Left ventricle myocardium inferior (tissue), 1 donor: ENCODE data around the gene ARMC9. TPM values are rescaled to one million over a fixed set of nuclear protein-coding genes. Genes with fewer than 3 reads are reported as not detected.

Experiments
- DNase-seq: peaks from one replicate; pipeline ENCODE4 v3.0.0-alpha.2; 2020
- H3K27ac ChIP-seq: fragments of 200-600 bp; replicated peaks from 2 replicates; pipeline ENCODE4 v1.8.0; 2021
- H3K27me3 ChIP-seq: fragments of 200-600 bp; 2 replicates; pipeline ENCODE4 v1.8.0; 2021; ENCODE audit warnings: low read depth
- H3K36me3 ChIP-seq: fragments of 200-600 bp; 2 replicates; pipeline ENCODE4 v1.8.0; 2021
- H3K4me1 ChIP-seq: fragments of 200-600 bp; 2 replicates; pipeline ENCODE4 v1.8.0; 2021
- H3K4me3 ChIP-seq: fragments of 200-600 bp; 2 replicates; pipeline ENCODE4 v1.8.0; 2021; ENCODE audit warnings: mild to moderate bottlenecking, moderate library complexity
- H3K9me3 ChIP-seq: fragments of 200-600 bp; replicated peaks from 2 replicates; pipeline ENCODE4 v1.8.0; 2021
- intact Hi-C: fragments of 100-400 bp; cut with micrococcal nuclease; formaldehyde crosslinking; loops from one replicate; pipeline ENCODE4 v1.11.0; 2022
- total RNA-seq: library from RNA; stranded (reverse); fragmentation: NEBNext Ultra II Directional; extraction: Animal tissue kit (Norgen Biotek cat#: 25700); gene quantifications from one replicate; pipeline ENCODE4 v1.2.1, GENCODE V29; 2021
- TF ChIP-seq, protein P1 (sequence below): fragments of 200-600 bp; IDR thresholded peaks from 2 replicates; pipeline ENCODE4 v1.8.0; 2021; ENCODE audit warnings: antibody characterized with exemption, mild to moderate bottlenecking, borderline replicate concordance
- donor health status: DM: no; HTN: yes; CAD: no; lungs with severe emphysema.

ARMC9 gene
- total RNA-seq, 1 donor from 2014 or later, result 3.1 TPM

DNA sequence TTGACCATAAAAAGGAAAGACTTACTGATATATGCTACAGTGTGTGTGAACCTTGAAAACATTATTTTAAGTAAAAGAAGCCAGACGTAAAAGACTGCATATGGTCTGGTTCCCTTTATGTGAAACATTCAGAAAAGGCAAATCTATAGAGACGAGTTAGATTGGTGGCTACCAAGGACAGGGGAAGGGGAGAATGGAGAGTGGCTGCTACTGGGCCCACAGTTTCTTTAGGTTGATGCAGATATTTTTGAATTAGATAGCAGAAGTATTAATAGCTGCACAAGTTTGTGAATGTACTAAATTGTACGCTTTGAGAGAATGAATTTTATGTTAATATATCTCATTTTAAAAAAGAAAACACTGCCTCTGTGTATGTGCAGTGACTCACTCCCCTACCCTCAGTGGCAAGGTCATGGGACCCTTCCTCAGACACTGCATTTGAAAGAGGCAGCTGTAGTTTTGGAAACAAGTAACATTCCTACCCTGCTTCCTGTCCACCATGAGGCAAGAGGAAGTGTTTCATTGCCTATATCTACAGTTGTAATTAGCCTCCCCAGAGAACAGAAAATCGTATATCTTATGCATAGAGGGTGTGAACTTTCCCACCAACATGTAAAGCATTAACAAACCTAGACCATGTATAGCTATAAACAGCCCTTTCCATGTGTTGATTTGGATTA, 29.8 kb upstream of the ARMC9 start:
- TF ChIP-seq, protein P1, sequence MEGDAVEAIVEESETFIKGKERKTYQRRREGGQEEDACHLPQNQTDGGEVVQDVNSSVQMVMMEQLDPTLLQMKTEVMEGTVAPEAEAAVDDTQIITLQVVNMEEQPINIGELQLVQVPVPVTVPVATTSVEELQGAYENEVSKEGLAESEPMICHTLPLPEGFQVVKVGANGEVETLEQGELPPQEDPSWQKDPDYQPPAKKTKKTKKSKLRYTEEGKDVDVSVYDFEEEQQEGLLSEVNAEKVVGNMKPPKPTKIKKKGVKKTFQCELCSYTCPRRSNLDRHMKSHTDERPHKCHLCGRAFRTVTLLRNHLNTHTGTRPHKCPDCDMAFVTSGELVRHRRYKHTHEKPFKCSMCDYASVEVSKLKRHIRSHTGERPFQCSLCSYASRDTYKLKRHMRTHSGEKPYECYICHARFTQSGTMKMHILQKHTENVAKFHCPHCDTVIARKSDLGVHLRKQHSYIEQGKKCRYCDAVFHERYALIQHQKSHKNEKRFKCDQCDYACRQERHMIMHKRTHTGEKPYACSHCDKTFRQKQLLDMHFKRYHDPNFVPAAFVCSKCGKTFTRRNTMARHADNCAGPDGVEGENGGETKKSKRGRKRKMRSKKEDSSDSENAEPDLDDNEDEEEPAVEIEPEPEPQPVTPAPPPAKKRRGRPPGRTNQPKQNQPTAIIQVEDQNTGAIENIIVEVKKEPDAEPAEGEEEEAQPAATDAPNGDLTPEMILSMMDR, result no peak
- peaks cover 77% of the 10 kb centered on the region for H3K36me3 ChIP-seq
- H3K27me3 ChIP-seq, result no peaks in the 10 kb centered on the region
- no peak overlapping the region for H3K4me3 ChIP-seq
- DNase-seq, result no peak
- H3K9me3 ChIP-seq, result no peaks in the 10 kb centered on the region
- peaks cover 17% of the 10 kb centered on the region for H3K4me1 ChIP-seq
- intact Hi-C loops, result no loop called here
- H3K27ac ChIP-seq, result no peak overlapping the region

- Histone ChIP-seq H3K27ac (peak overlapping the region; percentile 14), H3K4me1 (peaks cover 18% of the 10 kb centered on the region), H3K9me3 (no peaks in the 10 kb centered on the region), H3K27me3 (no peaks in the 10 kb centered on the region), H3K4me3 (no peak overlapping the region), H3K36me3 (peaks cover 70% of the 10 kb centered on the region)
- no peak for DNase-seq
- TF ChIP-seq, protein P1, result no peak
- intact Hi-C loops, result no loop called here
Measured at GRCh38 chr2:231169488-231169887, 28.9 kb upstream of the ARMC9 start.

- H3K9me3 ChIP-seq, result no peaks in the 10 kb centered on the region
- TF ChIP-seq, protein P1, result no peak
- no peak for DNase-seq
- peaks cover 23% of the 10 kb centered on the region for H3K4me1 ChIP-seq
- no peak overlapping the region for H3K27ac ChIP-seq
- intact Hi-C loops, result no loop called here
- H3K4me3 ChIP-seq, result no peak overlapping the region
- no peaks in the 10 kb centered on the region for H3K27me3 ChIP-seq
- H3K36me3 ChIP-seq, result peaks cover 64% of the 10 kb centered on the region
Measured at GRCh38 chr2:231170055-231170454, 28.4 kb upstream of the ARMC9 start.

DNA sequence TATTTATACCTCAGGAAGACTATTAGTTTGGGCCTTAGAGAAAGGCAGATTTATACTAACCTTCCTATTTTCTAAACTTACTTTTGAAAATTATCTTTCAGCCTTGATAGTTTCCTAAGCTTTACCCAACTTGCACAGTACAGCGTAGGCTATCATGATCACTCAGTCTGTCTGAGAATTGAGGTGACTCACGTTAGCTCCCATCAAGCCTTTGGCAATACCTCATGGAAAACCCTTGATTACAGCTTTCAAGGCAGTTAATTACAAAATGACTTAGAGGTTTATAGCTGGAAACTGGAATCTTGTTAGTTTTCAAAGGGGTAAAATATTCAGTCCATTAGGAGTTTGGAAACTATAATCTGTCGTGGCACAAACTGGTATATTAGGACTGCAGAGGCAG, 26.4 kb upstream of the ARMC9 start:
- H3K36me3 ChIP-seq, result peaks cover 44% of the 10 kb centered on the region

DNA sequence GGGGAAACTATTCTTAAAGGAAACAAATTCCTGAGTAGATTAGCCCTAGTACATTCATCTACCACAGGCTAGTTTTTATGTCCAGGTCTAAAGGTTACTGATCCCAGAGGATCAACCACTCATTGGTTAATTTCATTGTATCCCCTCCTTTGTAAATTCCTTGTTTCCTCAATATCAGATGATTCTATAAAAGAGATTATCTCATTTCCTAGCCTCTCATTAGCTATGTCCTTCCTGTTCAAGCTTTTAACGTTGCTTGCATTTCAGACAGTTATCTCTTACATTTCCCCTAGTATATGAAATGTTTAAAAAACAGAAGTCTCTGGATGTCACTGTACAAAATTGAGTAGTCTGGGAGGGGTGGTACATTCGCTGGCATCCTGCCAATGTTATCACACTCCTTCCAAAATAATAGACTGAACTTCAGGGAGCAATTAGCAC, 24.2 kb upstream of the ARMC9 start:
- no peak for DNase-seq
- TF ChIP-seq, protein P1, result no peak
- Histone ChIP-seq H3K27me3 (no peaks in the 10 kb centered on the region), H3K27ac (peak overlapping the region; percentile 10), H3K9me3 (no peaks in the 10 kb centered on the region), H3K4me3 (no peak overlapping the region), H3K36me3 (peaks cover 29% of the 10 kb centered on the region), H3K4me1 (peaks cover 28% of the 10 kb centered on the region)
- intact Hi-C loops, result no loop called here

More for the DNA sequence above, 26.4 kb upstream of the ARMC9 start:
- TF ChIP-seq, protein P1, result no peak
- Histone ChIP-seq H3K4me1 (peaks cover 30% of the 10 kb centered on the region), H3K27me3 (no peaks in the 10 kb centered on the region), H3K27ac (no peak overlapping the region), H3K4me3 (no peak overlapping the region), H3K9me3 (no peaks in the 10 kb centered on the region)
- intact Hi-C loops, result no loop called here
- DNase-seq, result no peak
